ENCODE results near the gene DDX43.

The DDX43 gene

GRCh38 chr6:73363537-73363875 is 31.1 kb upstream of the DDX43 start:
- no peak overlapping the region for H3K4me3 ChIP-seq (ENCODE audit: low read length)
- no peak for DNase-seq (ENCODE audit: low read depth)
- TF ChIP-seq CTCF (IDR thresholded peaks at IDR 0.05; ENCODE audit: insufficient read depth, low read depth, low read length, missing control alignments), result no peak

- no peak for DNase-seq (ENCODE audit: low read depth)
- TF ChIP-seq CTCF (IDR thresholded peaks at IDR 0.05; ENCODE audit: insufficient read depth, low read depth, low read length, missing control alignments), result no peak
- no peak overlapping the region for H3K4me3 ChIP-seq (ENCODE audit: low read length)
Measured at GRCh38 chr6:73364121-73364520, 30.5 kb upstream of the DDX43 start.

- no peak for DNase-seq (ENCODE audit: low read depth)
- TF ChIP-seq CTCF (IDR thresholded peaks at IDR 0.05; ENCODE audit: insufficient read depth, low read depth, low read length, missing control alignments), result no peak
- H3K4me3 ChIP-seq (ENCODE audit: low read length), result no peak overlapping the region
Measured at GRCh38 chr6:73364549-73364948, 30.1 kb upstream of the DDX43 start.

- no peak overlapping the region for H3K4me3 ChIP-seq (ENCODE audit: low read length)
- peak; percentile 12 for DNase-seq (ENCODE audit: low read depth)
- TF ChIP-seq CTCF (IDR thresholded peaks at IDR 0.05; ENCODE audit: insufficient read depth, low read depth, low read length, missing control alignments), result no peak
Measured at GRCh38 chr6:73367761-73368355, 26.8 kb upstream of the DDX43 start.

- DNase-seq (ENCODE audit: low read depth), result no peak
- TF ChIP-seq CTCF (IDR thresholded peaks at IDR 0.05; ENCODE audit: insufficient read depth, low read depth, low read length, missing control alignments), result no peak
- H3K4me3 ChIP-seq (ENCODE audit: low read length), result no peak overlapping the region
Measured at GRCh38 chr6:73368675-73369074, 26.0 kb upstream of the DDX43 start.

GRCh38 chr6:73369157-73369556 is 25.5 kb upstream of the DDX43 start:
- DNase-seq (ENCODE audit: low read depth), result no peak
- no peak for TF ChIP-seq CTCF (IDR thresholded peaks at IDR 0.05; ENCODE audit: insufficient read depth, low read depth, low read length, missing control alignments)
- H3K4me3 ChIP-seq (ENCODE audit: low read length), result no peak overlapping the region

GRCh38 chr6:73369563-73369962 is 25.1 kb upstream of the DDX43 start, which contains the start of gene OOEP:
Gene OOEP (minus strand): TSS chr6:73369897. CDS start chr6:73369792, 105 bp downstream.
- TF ChIP-seq CTCF (IDR thresholded peaks at IDR 0.05; ENCODE audit: insufficient read depth, low read depth, low read length, missing control alignments), result no peak
- no peak for DNase-seq (ENCODE audit: low read depth)
- H3K4me3 ChIP-seq (ENCODE audit: low read length), result no peak within 1 kb of the TSS
